ENCODE data around the gene TMED10. TPM values are rescaled to one million over a fixed set of nuclear protein-coding genes. Genes with fewer than 3 reads are reported as not detected.

The TMED10 gene
- total and polyA plus RNA-seq, 2 donors (not counting 1 experiment from before 2014, with no cell fraction given) = 223 to 333 TPM

DNA sequence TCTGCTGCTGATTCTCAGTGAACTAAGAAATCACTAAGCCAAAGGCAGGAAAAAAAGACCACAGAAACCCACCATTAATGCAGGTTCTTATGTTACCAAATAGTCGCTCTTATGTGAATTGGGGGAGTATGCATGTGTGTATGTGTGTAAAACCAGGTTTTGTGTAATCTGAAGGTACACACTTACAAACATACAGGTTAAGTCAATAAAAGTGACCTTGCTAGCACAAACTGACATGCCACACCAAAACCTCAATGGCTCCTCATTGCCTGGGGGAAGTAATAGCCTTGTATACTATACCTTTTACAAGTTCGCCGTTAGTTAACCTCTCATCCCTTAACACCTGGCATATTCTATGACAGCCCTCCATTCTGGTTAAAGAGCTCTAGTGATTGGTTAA is 29.8 kb upstream of the TMED10 start:
- Histone ChIP-seq H3K79me2 (ENCODE audit: control insufficient read depth, insufficient read depth, low read length) (no peaks in the 10 kb centered on the region), H4K20me1 (ENCODE audit: control insufficient read depth, extremely low read depth, insufficient read depth, low read length) (no peaks in the 10 kb centered on the region), H3K4me2 (ENCODE audit: extremely low read depth, insufficient read depth, low read length) (no peak overlapping the region), H3K9ac (ENCODE audit: insufficient read depth, low read length) (no peak overlapping the region), H3K36me3 (ENCODE audit: control insufficient read depth, insufficient read depth, low read length) (no peaks in the 10 kb centered on the region), H3K4me3 (replicated peaks in 1 of 4; ENCODE audit: control extremely low read depth in 1 of 4, insufficient read depth in 1 of 4, low read depth in 3 of 4, low read length in 4 of 4) (no peak overlapping the region), H2AFZ (ENCODE audit: low read length) (no peak overlapping the region), H3K27me3 (ENCODE audit: control insufficient read depth, insufficient read depth, low read length) (no peaks in the 10 kb centered on the region), H3K27ac (ENCODE audit: insufficient read depth, low read length) (no peak overlapping the region), H3K4me1 (ENCODE audit: control insufficient read depth, extremely low read depth, insufficient read depth, low read length) (no peaks in the 10 kb centered on the region), H3K9me3 (ENCODE audit: control insufficient read depth, insufficient read depth, low read depth, low read length) (no peaks in the 10 kb centered on the region)
- DNase-seq (ENCODE audit: low read depth in 2 of 2) = no peak
- TF ChIP-seq, protein P1, sequence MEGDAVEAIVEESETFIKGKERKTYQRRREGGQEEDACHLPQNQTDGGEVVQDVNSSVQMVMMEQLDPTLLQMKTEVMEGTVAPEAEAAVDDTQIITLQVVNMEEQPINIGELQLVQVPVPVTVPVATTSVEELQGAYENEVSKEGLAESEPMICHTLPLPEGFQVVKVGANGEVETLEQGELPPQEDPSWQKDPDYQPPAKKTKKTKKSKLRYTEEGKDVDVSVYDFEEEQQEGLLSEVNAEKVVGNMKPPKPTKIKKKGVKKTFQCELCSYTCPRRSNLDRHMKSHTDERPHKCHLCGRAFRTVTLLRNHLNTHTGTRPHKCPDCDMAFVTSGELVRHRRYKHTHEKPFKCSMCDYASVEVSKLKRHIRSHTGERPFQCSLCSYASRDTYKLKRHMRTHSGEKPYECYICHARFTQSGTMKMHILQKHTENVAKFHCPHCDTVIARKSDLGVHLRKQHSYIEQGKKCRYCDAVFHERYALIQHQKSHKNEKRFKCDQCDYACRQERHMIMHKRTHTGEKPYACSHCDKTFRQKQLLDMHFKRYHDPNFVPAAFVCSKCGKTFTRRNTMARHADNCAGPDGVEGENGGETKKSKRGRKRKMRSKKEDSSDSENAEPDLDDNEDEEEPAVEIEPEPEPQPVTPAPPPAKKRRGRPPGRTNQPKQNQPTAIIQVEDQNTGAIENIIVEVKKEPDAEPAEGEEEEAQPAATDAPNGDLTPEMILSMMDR (conservative IDR thresholded peaks at IDR 0.05 in 1 of 2, IDR thresholded peaks at IDR 0.05 in 1 of 2; ENCODE audit: low read depth in 1 of 2, low read length in 2 of 2) = no peak
- no peak for TF ChIP-seq EZH2 (IDR thresholded peaks at IDR 0.05; ENCODE audit: low read length, missing control alignments)

- no peak for TF ChIP-seq EZH2 (IDR thresholded peaks at IDR 0.05; ENCODE audit: low read length, missing control alignments)
- TF ChIP-seq, protein P1 (conservative IDR thresholded peaks at IDR 0.05 in 1 of 2, IDR thresholded peaks at IDR 0.05 in 1 of 2; ENCODE audit: low read depth in 1 of 2, low read length in 2 of 2) = no peak
- H3K4me1 ChIP-seq (ENCODE audit: control insufficient read depth, extremely low read depth, insufficient read depth, low read length) = no peaks in the 10 kb centered on the region
Observed at GRCh38 chr14:75205591-75205990, 29.2 kb upstream of the TMED10 start.

DNA sequence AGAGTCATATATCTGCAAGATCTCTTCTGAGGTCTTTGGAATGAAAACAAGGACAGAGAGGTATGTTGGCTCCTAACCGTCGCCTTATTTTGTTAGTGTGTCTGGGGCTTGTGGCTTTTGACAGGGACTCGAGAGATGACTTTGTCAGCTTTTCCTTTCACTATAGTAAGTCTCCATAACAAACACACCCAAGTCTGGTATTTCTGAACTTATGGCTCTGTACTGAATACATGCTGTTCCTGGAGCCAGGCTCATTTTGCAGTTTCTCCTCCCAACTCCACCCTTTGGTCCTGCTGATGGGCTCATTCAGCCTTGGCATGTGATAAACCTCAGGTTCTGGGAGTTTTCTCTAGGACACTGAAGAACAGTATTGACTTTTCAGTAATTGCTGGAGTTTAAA is 27.7 kb upstream of the TMED10 start:
- Histone ChIP-seq H3K36me3 (ENCODE audit: control insufficient read depth, insufficient read depth, low read length) (no peaks in the 10 kb centered on the region), H3K9me3 (ENCODE audit: control insufficient read depth, insufficient read depth, low read depth, low read length) (no peaks in the 10 kb centered on the region), H2AFZ (ENCODE audit: low read length) (no peak overlapping the region), H3K4me3 (replicated peaks in 1 of 4; ENCODE audit: control extremely low read depth in 1 of 4, insufficient read depth in 1 of 4, low read depth in 3 of 4, low read length in 4 of 4) (no peak overlapping the region), H4K20me1 (ENCODE audit: control insufficient read depth, extremely low read depth, insufficient read depth, low read length) (no peaks in the 10 kb centered on the region), H3K79me2 (ENCODE audit: control insufficient read depth, insufficient read depth, low read length) (no peaks in the 10 kb centered on the region), H3K4me1 (ENCODE audit: control insufficient read depth, extremely low read depth, insufficient read depth, low read length) (no peaks in the 10 kb centered on the region), H3K9ac (ENCODE audit: insufficient read depth, low read length) (no peak overlapping the region), H3K4me2 (ENCODE audit: extremely low read depth, insufficient read depth, low read length) (no peak overlapping the region), H3K27ac (ENCODE audit: insufficient read depth, low read length) (no peak overlapping the region), H3K27me3 (ENCODE audit: control insufficient read depth, insufficient read depth, low read length) (no peaks in the 10 kb centered on the region)
- DNase-seq (ENCODE audit: low read depth in 2 of 2) = peak; percentile 4 to 25
- no peak for TF ChIP-seq EZH2 (IDR thresholded peaks at IDR 0.05; ENCODE audit: low read length, missing control alignments)
- TF ChIP-seq, protein P1 (conservative IDR thresholded peaks at IDR 0.05 in 1 of 2, IDR thresholded peaks at IDR 0.05 in 1 of 2; ENCODE audit: low read depth in 1 of 2, low read length in 2 of 2) = no peak

More at GRCh38 chr14:75205591-75205990, 29.2 kb upstream of the TMED10 start:
- Histone ChIP-seq H3K27ac (ENCODE audit: insufficient read depth, low read length) (no peak overlapping the region), H3K27me3 (ENCODE audit: control insufficient read depth, insufficient read depth, low read length) (no peaks in the 10 kb centered on the region), H3K9ac (ENCODE audit: insufficient read depth, low read length) (no peak overlapping the region), H3K36me3 (ENCODE audit: control insufficient read depth, insufficient read depth, low read length) (no peaks in the 10 kb centered on the region), H2AFZ (ENCODE audit: low read length) (no peak overlapping the region), H4K20me1 (ENCODE audit: control insufficient read depth, extremely low read depth, insufficient read depth, low read length) (no peaks in the 10 kb centered on the region), H3K79me2 (ENCODE audit: control insufficient read depth, insufficient read depth, low read length) (no peaks in the 10 kb centered on the region), H3K4me3 (replicated peaks in 1 of 4; ENCODE audit: control extremely low read depth in 1 of 4, insufficient read depth in 1 of 4, low read depth in 3 of 4, low read length in 4 of 4) (no peak overlapping the region), H3K9me3 (ENCODE audit: control insufficient read depth, insufficient read depth, low read depth, low read length) (no peaks in the 10 kb centered on the region), H3K4me2 (ENCODE audit: extremely low read depth, insufficient read depth, low read length) (no peak overlapping the region)
- peak in 1 of 2 donors; percentile 67 for DNase-seq (ENCODE audit: low read depth in 2 of 2)
